HEK293T (cell line): Measurements from ENCODE around the gene TGFBR3L.

Source experiments
- BHLHE40 ChIP-seq: fragments of 450-650 bp; IDR thresholded peaks from 2 replicates; pipeline ENCODE4 v1.6.1; 2016; ENCODE audit warnings: mild to moderate bottlenecking, moderate library complexity, borderline replicate concordance
- NFRKB ChIP-seq: fragments of 450-650 bp; IDR thresholded peaks from 2 replicates; pipeline ENCODE4 v1.6.1; 2016; ENCODE audit warnings: mild to moderate bottlenecking, moderate library complexity
- SP1 ChIP-seq: fragments of 450-650 bp; IDR thresholded peaks from 2 replicates; pipeline ENCODE4 v1.6.1; 2017
- SUZ12 ChIP-seq: fragments of 450-650 bp; IDR thresholded peaks from 2 replicates; pipeline ENCODE4 v1.6.1; 2016; ENCODE audit warnings: mild to moderate bottlenecking
- ZNF384 ChIP-seq: fragments of 450-650 bp; IDR thresholded peaks from 2 replicates; pipeline ENCODE4 v1.6.1; 2016

DNA sequence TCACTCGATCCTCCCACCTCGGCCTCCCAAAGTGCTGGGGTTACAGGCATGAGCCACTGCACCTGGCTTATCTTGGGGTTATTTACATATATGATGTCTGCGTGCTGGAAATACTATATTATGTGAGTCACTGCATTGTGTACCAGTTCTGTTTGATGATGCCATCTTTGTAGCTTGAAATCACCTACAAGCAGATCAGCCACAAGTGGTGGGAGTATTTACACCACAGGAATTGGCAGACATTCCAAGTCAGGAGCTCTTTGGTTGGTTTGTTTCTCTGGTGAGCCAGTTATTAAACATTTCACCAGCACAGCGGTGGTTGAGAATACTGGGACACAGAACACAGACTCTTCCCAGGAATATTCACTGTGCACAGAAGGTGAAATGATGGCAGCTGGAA, 33.3 kb downstream of the TGFBR3L start:
- TF ChIP-seq ZNF384 = no peak
- TF ChIP-seq SUZ12 = no peak
- TF ChIP-seq BHLHE40 = no peak
- TF ChIP-seq NFRKB = no peak
- TF ChIP-seq SP1 = no peak
